SK-N-SH treated with all-trans-retinoic acid at 6 μM for 48 hours (cell line): Measurements from ENCODE around the gene OR52A5.
"Not testable (repeated sequence)": the region's sequence is repeated elsewhere in the genome, so short reads cannot be mapped to it uniquely, and the experiment has no call there.

Experiments used
- ATAC-seq: fragments of 200-7000 bp; cut with Tn5 transposase; 3 replicates; pipeline ENCODE4 v1.9.1; 2020; ENCODE audit warnings: mild to moderate bottlenecking, moderate library complexity
- ARNTL ChIP-seq: fragments of 450-650 bp; formaldehyde crosslinking; IDR thresholded peaks from 2 replicates; pipeline ENCODE4 v1.5.0; 2020; ENCODE audit warnings: low read depth, mild to moderate bottlenecking, moderate library complexity, borderline replicate concordance
- CSDC2 ChIP-seq: fragments of 250-450 bp; sonication (Bioruptor Pico); IDR thresholded peaks from 2 replicates; pipeline ENCODE4 v1.5.0; 2020; ENCODE audit warnings: mild to moderate bottlenecking, moderate library complexity
- CSRNP3 ChIP-seq: fragments of 250-450 bp; sonication (Bioruptor Pico); IDR thresholded peaks from 2 replicates; pipeline ENCODE4 v1.5.1; 2021; ENCODE audit warnings: mild to moderate bottlenecking, moderate library complexity
- OSR1 ChIP-seq: fragments of 250-450 bp; sonication (Bioruptor Pico); IDR thresholded peaks from 2 replicates; pipeline ENCODE4 v1.8.0; 2022; ENCODE audit warnings: moderate library complexity, mild to moderate bottlenecking, inconsistent platforms
- PATZ1 ChIP-seq: fragments of 250-450 bp; sonication (Bioruptor Pico); IDR thresholded peaks from 2 replicates; pipeline ENCODE4 v1.8.0; 2020; ENCODE audit warnings: mild to moderate bottlenecking, moderate library complexity, borderline replicate concordance
- RARB ChIP-seq: fragments of 250-450 bp; sonication (Bioruptor Pico); IDR thresholded peaks from 2 replicates; pipeline ENCODE4 v1.8.0; 2021; ENCODE audit warnings: mild to moderate bottlenecking, moderate library complexity
- SNAI2 ChIP-seq: fragments of 250-450 bp; sonication (Bioruptor Pico); IDR thresholded peaks from 2 replicates; pipeline ENCODE4 v1.5.0; 2020; ENCODE audit warnings: mild to moderate bottlenecking, moderate library complexity
- TCF4 ChIP-seq: fragments of 250-450 bp; sonication (Bioruptor Pico); IDR thresholded peaks from 2 replicates; pipeline ENCODE4 v1.8.0; 2021; ENCODE audit warnings: mild to moderate bottlenecking, moderate library complexity, borderline replicate concordance
- TSHZ2 ChIP-seq: fragments of 250-450 bp; sonication (Bioruptor Pico); IDR thresholded peaks from 2 replicates; pipeline ENCODE4 v1.5.0; 2020; ENCODE audit warnings: mild to moderate bottlenecking, moderate library complexity
- ZC3H10 ChIP-seq: fragments of 250-450 bp; sonication (Bioruptor Pico); IDR thresholded peaks from 2 replicates; pipeline ENCODE4 v1.5.1; 2021; ENCODE audit warnings: mild to moderate bottlenecking, moderate library complexity
- ZNF565 ChIP-seq: fragments of 450-650 bp; formaldehyde crosslinking; conservative IDR thresholded peaks from 2 replicates; pipeline ENCODE4 v1.5.0; 2020; ENCODE audit warnings: low read depth, mild to moderate bottlenecking, moderate library complexity
- ZNF70 ChIP-seq: fragments of 450-650 bp; formaldehyde crosslinking; IDR thresholded peaks from 2 replicates; pipeline ENCODE4 v1.5.0; 2020; ENCODE audit warnings: mild to moderate bottlenecking, moderate library complexity

Gene OR52A5

GRCh38 chr11:5153574-5154431 is 15.6 kb upstream of the OR52A5 start:
- no peak for TF ChIP-seq CSDC2 (CRISPR knock-in tag)
- TF ChIP-seq TCF4 = no peak
- no peak for TF ChIP-seq CSRNP3
- no peak for TF ChIP-seq PATZ1 (CRISPR knock-in tag)
- TF ChIP-seq ZNF70 = no peak
- no peak for ATAC-seq

- TF ChIP-seq ZC3H10 (CRISPR knock-in tag) = no peak
- no peak for TF ChIP-seq ZNF565 (CRISPR knock-in tag)
- TF ChIP-seq SNAI2 (CRISPR knock-in tag) = no peak
- no peak for TF ChIP-seq OSR1 (CRISPR knock-in tag)
- no peak for TF ChIP-seq PATZ1 (CRISPR knock-in tag)
- ATAC-seq = no peak
Observed at GRCh38 chr11:5151713-5152153, 13.6 kb upstream of the OR52A5 start.

- ATAC-seq = not testable (repeated sequence)
Observed at GRCh38 chr11:5144206-5144605, 6.0 kb upstream of the OR52A5 start.

GRCh38 chr11:5137014-5137413 is 1.1 kb downstream of the OR52A5 start:
- TF ChIP-seq ZNF70 (no peak), ARNTL (CRISPR knock-in tag) (no peak), TSHZ2 (no peak), CSRNP3 (no peak), PATZ1 (CRISPR knock-in tag) (no peak), ZC3H10 (CRISPR knock-in tag) (no peak), RARB (CRISPR knock-in tag) (no peak)
- no peak for ATAC-seq
